SH-SY5Y (cell line): Measurements from ENCODE around the gene PITPNM1.

Experiments
- GATA2 ChIP-seq: IDR thresholded peaks from 2 replicates; pipeline ENCODE4 v1.6.1; 2011; ENCODE audit warnings: mild to moderate bottlenecking, low read depth, low read length
- GATA3 ChIP-seq: IDR thresholded peaks from 2 replicates; pipeline ENCODE4 v1.6.1; 2011; ENCODE audit warnings: low read depth, mild to moderate bottlenecking, low read length, moderate library complexity

- TF ChIP-seq GATA2 (no peak), GATA3 (no peak)
Measured at GRCh38 chr11:67465189-67465510, 40.0 kb downstream of the PITPNM1 start.
